ENCODE data around the gene AKNA. TPM values are rescaled to one million over a fixed set of nuclear protein-coding genes. Genes with fewer than 3 reads are reported as not detected.

The AKNA gene, protein sequence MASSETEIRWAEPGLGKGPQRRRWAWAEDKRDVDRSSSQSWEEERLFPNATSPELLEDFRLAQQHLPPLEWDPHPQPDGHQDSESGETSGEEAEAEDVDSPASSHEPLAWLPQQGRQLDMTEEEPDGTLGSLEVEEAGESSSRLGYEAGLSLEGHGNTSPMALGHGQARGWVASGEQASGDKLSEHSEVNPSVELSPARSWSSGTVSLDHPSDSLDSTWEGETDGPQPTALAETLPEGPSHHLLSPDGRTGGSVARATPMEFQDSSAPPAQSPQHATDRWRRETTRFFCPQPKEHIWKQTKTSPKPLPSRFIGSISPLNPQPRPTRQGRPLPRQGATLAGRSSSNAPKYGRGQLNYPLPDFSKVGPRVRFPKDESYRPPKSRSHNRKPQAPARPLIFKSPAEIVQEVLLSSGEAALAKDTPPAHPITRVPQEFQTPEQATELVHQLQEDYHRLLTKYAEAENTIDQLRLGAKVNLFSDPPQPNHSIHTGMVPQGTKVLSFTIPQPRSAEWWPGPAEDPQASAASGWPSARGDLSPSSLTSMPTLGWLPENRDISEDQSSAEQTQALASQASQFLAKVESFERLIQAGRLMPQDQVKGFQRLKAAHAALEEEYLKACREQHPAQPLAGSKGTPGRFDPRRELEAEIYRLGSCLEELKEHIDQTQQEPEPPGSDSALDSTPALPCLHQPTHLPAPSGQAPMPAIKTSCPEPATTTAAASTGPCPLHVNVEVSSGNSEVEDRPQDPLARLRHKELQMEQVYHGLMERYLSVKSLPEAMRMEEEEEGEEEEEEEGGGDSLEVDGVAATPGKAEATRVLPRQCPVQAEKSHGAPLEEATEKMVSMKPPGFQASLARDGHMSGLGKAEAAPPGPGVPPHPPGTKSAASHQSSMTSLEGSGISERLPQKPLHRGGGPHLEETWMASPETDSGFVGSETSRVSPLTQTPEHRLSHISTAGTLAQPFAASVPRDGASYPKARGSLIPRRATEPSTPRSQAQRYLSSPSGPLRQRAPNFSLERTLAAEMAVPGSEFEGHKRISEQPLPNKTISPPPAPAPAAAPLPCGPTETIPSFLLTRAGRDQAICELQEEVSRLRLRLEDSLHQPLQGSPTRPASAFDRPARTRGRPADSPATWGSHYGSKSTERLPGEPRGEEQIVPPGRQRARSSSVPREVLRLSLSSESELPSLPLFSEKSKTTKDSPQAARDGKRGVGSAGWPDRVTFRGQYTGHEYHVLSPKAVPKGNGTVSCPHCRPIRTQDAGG (N-terminal part only)
- total RNA-seq (ENCODE audit: low replicate concordance): 11.4 and 13.4 TPM in 2 replicates

DNA sequence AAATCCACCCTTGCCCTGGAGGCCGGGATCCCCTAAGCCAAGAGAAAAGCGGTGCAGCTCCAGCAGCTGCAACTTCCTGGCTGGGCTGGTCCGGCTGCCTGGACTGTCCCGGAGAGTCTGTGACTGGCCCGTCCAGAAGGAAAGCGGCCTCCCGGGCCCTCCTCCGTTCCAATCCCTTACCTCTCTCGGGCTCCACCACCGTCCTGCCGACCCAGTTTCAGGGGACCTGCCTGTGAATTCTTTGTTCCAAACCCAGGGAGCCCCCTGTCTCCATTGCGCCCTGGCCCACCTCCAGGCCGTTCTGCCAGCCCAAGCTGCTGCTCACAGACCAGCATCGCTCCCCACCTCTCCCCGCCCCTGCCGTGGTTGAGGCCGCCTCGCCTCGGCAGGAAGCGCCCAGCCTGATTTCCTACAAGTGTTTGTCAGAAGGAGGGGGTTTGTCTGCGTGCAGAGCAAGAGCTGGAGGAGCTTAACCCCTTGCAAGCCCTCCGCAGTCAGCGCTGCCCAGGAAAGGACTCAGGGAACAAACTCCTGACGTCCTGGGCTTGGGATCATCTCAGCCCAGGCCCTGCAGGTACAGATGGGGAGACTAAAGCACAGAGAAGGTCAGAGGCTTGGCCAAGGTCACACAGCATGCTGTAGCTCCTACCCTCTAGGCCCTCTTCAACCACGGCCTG is at the start of gene AKNA:
AKNA (minus strand) TSS at position 303 of the 677 bp plus-strand sequence. CDS start 6,649 bp downstream, outside the sequence.
- H3K27me3 ChIP-seq: no peaks in the 10 kb centered on the region
- no peak for TF ChIP-seq EZH2 (IDR thresholded peaks at IDR 0.05)
- H3K36me3 Mint-ChIP-seq: no peaks in the 10 kb centered on the region
- H3K79me2 ChIP-seq (ENCODE audit: low read depth): peaks cover 4% of the 10 kb centered on the region
- no peaks in the 10 kb centered on the region for H3K36me3 ChIP-seq
- no peak within 1 kb of the TSS for H3K9ac ChIP-seq
- H3K4me3 Mint-ChIP-seq: peak within 1 kb of the TSS; percentile 83
- peak; percentile 85 for DNase-seq (ENCODE audit: low spot score)
- H3K4me1 Mint-ChIP-seq: peaks cover 76% of the 10 kb centered on the region
- H3K9me3 ChIP-seq (ENCODE audit: low read depth): no peaks in the 10 kb centered on the region
- peak within 1 kb of the TSS; percentile 87 for H3K27ac Mint-ChIP-seq
- peaks cover 54% of the 10 kb centered on the region for H3K4me1 ChIP-seq
- peak within 1 kb of the TSS; percentile 2 for H3K27ac ChIP-seq
- peak within 1 kb of the TSS; percentile 34 for H3K4me3 ChIP-seq
- H3K9me3 Mint-ChIP-seq: no peaks in the 10 kb centered on the region
- peak within 1 kb of the TSS; percentile 77 for H3K4me2 ChIP-seq
- peak within 1 kb of the TSS; percentile 34 for H2AFZ ChIP-seq (replicated peaks)
- H3K27me3 Mint-ChIP-seq (ENCODE audit: insufficient read depth, low read depth): peaks cover 4% of the 10 kb centered on the region
- peaks cover 29% of the 10 kb centered on the region for H3F3A ChIP-seq (ENCODE audit: low read depth)
- peaks cover 13% of the 10 kb centered on the region for H4K20me1 ChIP-seq (ENCODE audit: low read depth)

DNA sequence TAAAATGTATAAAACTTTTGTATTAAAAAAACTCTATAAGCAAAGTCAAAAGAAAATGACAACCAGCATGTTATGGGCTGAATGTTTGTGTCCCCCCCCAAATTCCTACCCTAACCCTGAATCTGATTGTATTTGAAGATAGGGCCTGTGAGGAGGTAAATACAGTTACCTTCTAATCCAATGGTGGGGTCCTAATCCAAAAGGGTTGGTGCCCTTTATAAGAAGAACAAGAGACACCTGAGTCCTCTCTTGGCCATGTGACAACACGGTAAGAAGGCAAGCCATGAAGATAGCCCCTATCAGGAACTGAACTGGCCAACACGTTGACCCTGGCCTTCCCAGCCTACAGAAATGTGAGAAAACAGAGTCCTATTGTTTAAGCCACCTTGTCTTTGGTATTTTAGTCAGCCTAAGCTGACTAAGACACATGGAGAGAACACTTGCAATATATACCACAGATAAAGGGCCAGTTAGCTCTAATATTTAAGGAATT is 49.7 kb upstream of the AKNA start:
- no peak overlapping the region for H3K27ac ChIP-seq
- no peak overlapping the region for H3K4me2 ChIP-seq
- no peak for DNase-seq (ENCODE audit: low spot score)
- no peaks in the 10 kb centered on the region for H3F3A ChIP-seq (ENCODE audit: low read depth)
- H3K9ac ChIP-seq: no peak overlapping the region
- no peaks in the 10 kb centered on the region for H3K27me3 Mint-ChIP-seq (ENCODE audit: insufficient read depth, low read depth)
- no peaks in the 10 kb centered on the region for H3K9me3 ChIP-seq (ENCODE audit: low read depth)
- H3K79me2 ChIP-seq (ENCODE audit: low read depth): no peaks in the 10 kb centered on the region
- no peaks in the 10 kb centered on the region for H3K36me3 Mint-ChIP-seq
- H3K36me3 ChIP-seq: no peaks in the 10 kb centered on the region
- H2AFZ ChIP-seq (replicated peaks): no peak overlapping the region
- H3K4me1 Mint-ChIP-seq: no peaks in the 10 kb centered on the region
- no peak overlapping the region for H3K4me3 Mint-ChIP-seq
- no peak overlapping the region for H3K4me3 ChIP-seq
- no peaks in the 10 kb centered on the region for H4K20me1 ChIP-seq (ENCODE audit: low read depth)
- H3K4me1 ChIP-seq: no peaks in the 10 kb centered on the region
- no peak overlapping the region for H3K27ac Mint-ChIP-seq
- no peaks in the 10 kb centered on the region for H3K9me3 Mint-ChIP-seq
- H3K27me3 ChIP-seq: no peaks in the 10 kb centered on the region
- TF ChIP-seq EZH2 (IDR thresholded peaks at IDR 0.05) (no peak), EZH2phosphoT487 (IDR thresholded peaks at IDR 0.05) (no peak)
- TF ChIP-seq, protein P1, sequence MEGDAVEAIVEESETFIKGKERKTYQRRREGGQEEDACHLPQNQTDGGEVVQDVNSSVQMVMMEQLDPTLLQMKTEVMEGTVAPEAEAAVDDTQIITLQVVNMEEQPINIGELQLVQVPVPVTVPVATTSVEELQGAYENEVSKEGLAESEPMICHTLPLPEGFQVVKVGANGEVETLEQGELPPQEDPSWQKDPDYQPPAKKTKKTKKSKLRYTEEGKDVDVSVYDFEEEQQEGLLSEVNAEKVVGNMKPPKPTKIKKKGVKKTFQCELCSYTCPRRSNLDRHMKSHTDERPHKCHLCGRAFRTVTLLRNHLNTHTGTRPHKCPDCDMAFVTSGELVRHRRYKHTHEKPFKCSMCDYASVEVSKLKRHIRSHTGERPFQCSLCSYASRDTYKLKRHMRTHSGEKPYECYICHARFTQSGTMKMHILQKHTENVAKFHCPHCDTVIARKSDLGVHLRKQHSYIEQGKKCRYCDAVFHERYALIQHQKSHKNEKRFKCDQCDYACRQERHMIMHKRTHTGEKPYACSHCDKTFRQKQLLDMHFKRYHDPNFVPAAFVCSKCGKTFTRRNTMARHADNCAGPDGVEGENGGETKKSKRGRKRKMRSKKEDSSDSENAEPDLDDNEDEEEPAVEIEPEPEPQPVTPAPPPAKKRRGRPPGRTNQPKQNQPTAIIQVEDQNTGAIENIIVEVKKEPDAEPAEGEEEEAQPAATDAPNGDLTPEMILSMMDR (IDR thresholded peaks at IDR 0.05): no peak

DNA sequence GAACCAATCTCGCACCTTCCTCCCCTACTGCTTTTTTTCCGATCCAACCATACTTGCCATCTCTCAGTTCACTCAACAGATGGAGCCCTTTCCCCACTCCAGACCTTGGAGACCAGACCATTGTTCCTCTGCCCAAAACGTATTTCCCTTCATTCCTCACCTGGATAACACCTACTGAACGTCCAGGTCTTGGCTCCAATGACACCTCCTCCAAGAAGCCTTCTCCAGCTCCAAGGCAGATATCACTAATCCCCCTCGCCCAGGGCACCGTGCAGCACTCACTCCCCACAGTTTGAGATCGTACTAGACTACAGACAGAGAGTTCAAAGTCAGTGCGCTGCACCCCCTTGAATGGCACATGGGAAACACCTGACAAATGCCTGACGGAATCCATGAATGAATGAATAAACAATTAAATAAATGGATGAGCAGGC is 47.1 kb upstream of the AKNA start:
- no peaks in the 10 kb centered on the region for H3K9me3 Mint-ChIP-seq
- Histone ChIP-seq H3K4me1 (no peaks in the 10 kb centered on the region), H3K4me2 (no peak overlapping the region), H3K36me3 (no peaks in the 10 kb centered on the region), H3K27me3 (no peaks in the 10 kb centered on the region), H3K79me2 (ENCODE audit: low read depth) (no peaks in the 10 kb centered on the region), H3K9me3 (ENCODE audit: low read depth) (no peaks in the 10 kb centered on the region), H3K4me3 (no peak overlapping the region), H2AFZ (replicated peaks) (no peak overlapping the region), H3K9ac (no peak overlapping the region), H4K20me1 (ENCODE audit: low read depth) (no peaks in the 10 kb centered on the region), H3K27ac (no peak overlapping the region), H3F3A (ENCODE audit: low read depth) (no peaks in the 10 kb centered on the region)
- H3K4me3 Mint-ChIP-seq: no peak overlapping the region
- DNase-seq (ENCODE audit: low spot score): peak; percentile 62
- TF ChIP-seq, protein P1 (IDR thresholded peaks at IDR 0.05): peak; percentile 68
- TF ChIP-seq EZH2phosphoT487 (IDR thresholded peaks at IDR 0.05): no peak
- TF ChIP-seq EZH2 (IDR thresholded peaks at IDR 0.05): no peak
- peaks cover 2% of the 10 kb centered on the region for H3K4me1 Mint-ChIP-seq
- H3K27me3 Mint-ChIP-seq (ENCODE audit: insufficient read depth, low read depth): peaks cover 4% of the 10 kb centered on the region
- H3K27ac Mint-ChIP-seq: no peak overlapping the region
- H3K36me3 Mint-ChIP-seq: no peaks in the 10 kb centered on the region
